ENCODE results near the gene TPM1.
"Not testable (repeated sequence)": the region's sequence is repeated elsewhere in the genome, so short reads cannot be mapped to it uniquely, and the experiment has no call there.

The TPM1 gene

GRCh38 chr15:63041974-63042876 lies at the start of gene TPM1:
TSS of gene TPM1 (plus strand) at chr15:63042747. CDS start at chr15:63042830, 83 bp downstream.
- DNase-seq (ENCODE audit: low read depth in 3 of 3) = no peak

GRCh38 chr15:62993066-62993465 lies 49.5 kb upstream of the TPM1 start:
- no peak for DNase-seq (ENCODE audit: low read depth in 3 of 3)

GRCh38 chr15:62993632-62994031 lies 48.9 kb upstream of the TPM1 start:
- not testable (repeated sequence) for DNase-seq (ENCODE audit: low read depth in 3 of 3)

GRCh38 chr15:62994439-62994838 lies 48.1 kb upstream of the TPM1 start:
- DNase-seq (ENCODE audit: low read depth in 3 of 3) = no peak

- no peak for DNase-seq (ENCODE audit: low read depth in 3 of 3)
Observed at GRCh38 chr15:62994975-62995681, 47.4 kb upstream of the TPM1 start.

- no peak for DNase-seq (ENCODE audit: low read depth in 3 of 3)
Observed at GRCh38 chr15:62997441-62997840, 45.1 kb upstream of the TPM1 start.

GRCh38 chr15:62998262-62998890 lies 44.2 kb upstream of the TPM1 start:
- DNase-seq (ENCODE audit: low read depth in 3 of 3) = no peak

- DNase-seq (ENCODE audit: low read depth in 3 of 3) = no peak
Observed at GRCh38 chr15:62999178-62999577, 43.4 kb upstream of the TPM1 start.

GRCh38 chr15:62999923-63000561 lies 42.5 kb upstream of the TPM1 start:
- no peak for DNase-seq (ENCODE audit: low read depth in 3 of 3)

GRCh38 chr15:63000706-63001105 lies 41.8 kb upstream of the TPM1 start:
- no peak for DNase-seq (ENCODE audit: low read depth in 3 of 3)

- no peak for DNase-seq (ENCODE audit: low read depth in 3 of 3)
Observed at GRCh38 chr15:63004211-63004610, 38.3 kb upstream of the TPM1 start.

GRCh38 chr15:63006032-63006878 lies 36.3 kb upstream of the TPM1 start:
- DNase-seq (ENCODE audit: low read depth in 3 of 3) = no peak

- DNase-seq (ENCODE audit: low read depth in 3 of 3) = no peak
Observed at GRCh38 chr15:63008333-63009049, 34.1 kb upstream of the TPM1 start.

GRCh38 chr15:63010386-63010785 lies 32.2 kb upstream of the TPM1 start:
- no peak for DNase-seq (ENCODE audit: low read depth in 3 of 3)

- DNase-seq (ENCODE audit: low read depth in 3 of 3) = no peak
Observed at GRCh38 chr15:63010920-63011693, 31.4 kb upstream of the TPM1 start.

- no peak for DNase-seq (ENCODE audit: low read depth in 3 of 3)
Observed at GRCh38 chr15:63012444-63012843, 30.1 kb upstream of the TPM1 start.

- DNase-seq (ENCODE audit: low read depth in 3 of 3) = no peak
Observed at GRCh38 chr15:63013052-63013808, 29.3 kb upstream of the TPM1 start.

GRCh38 chr15:63014578-63014977 lies 28.0 kb upstream of the TPM1 start:
- DNase-seq (ENCODE audit: low read depth in 3 of 3) = no peak

- DNase-seq (ENCODE audit: low read depth in 3 of 3) = no peak
Observed at GRCh38 chr15:63015618-63016017, 26.9 kb upstream of the TPM1 start.

Data from stimulated activated CD4-positive, alpha-beta T cell treated with anti-CD3 and anti-CD28 coated beads, TNF-alpha, amount 100 ng/mL, for 48 hours (primary cell).